DND-41 (cell line): ENCODE results near the gene GNB1L.

Source experiments
- CTCF ChIP-seq: IDR thresholded peaks from 2 replicates; pipeline ENCODE4 v1.5.1; 2012; ENCODE audit warnings: borderline replicate concordance, low read length, moderate library complexity, mild to moderate bottlenecking; ENCODE audit not compliant: poor library complexity, severe bottlenecking; ENCODE audit errors: extremely low read depth
- EZH2 ChIP-seq: IDR thresholded peaks from 3 replicates; pipeline ENCODE4 v1.6.1; 2012; ENCODE audit warnings: borderline replicate concordance, low read depth, mild to moderate bottlenecking, moderate library complexity, low read length, inconsistent platforms; ENCODE audit not compliant: severe bottlenecking

GRCh38 chr22:19869497-19870152 is 15.0 kb upstream of the GNB1L start:
- no peak for TF ChIP-seq CTCF
- TF ChIP-seq EZH2 = no peak
